ENCODE measurements around the gene CCDC102A. TPM values are rescaled to one million over a fixed set of nuclear protein-coding genes. Genes with fewer than 3 reads are reported as not detected.

Gene CCDC102A
- total RNA-seq, 1 donor: 15.1 TPM

DNA sequence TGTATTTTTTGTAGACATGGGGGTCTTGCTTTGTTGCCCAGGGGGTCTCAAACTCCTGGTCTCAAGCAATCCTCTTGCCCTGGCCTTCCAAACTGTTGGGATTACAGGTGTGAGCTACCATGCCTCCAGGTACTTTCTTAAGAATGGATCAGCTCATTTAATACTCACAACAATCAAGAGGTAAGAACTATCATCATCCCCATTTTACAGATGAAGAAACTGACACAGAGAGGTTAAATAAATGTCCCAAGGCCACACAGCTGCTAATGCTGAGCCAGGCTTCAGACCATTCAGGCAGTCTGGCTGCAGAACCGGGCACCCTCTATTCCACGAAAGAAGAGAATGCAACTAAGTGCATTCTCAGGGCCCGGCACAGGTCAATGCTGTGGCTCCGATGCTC lies 22.0 kb downstream of the CCDC102A start:
- TF ChIP-seq, protein P1, sequence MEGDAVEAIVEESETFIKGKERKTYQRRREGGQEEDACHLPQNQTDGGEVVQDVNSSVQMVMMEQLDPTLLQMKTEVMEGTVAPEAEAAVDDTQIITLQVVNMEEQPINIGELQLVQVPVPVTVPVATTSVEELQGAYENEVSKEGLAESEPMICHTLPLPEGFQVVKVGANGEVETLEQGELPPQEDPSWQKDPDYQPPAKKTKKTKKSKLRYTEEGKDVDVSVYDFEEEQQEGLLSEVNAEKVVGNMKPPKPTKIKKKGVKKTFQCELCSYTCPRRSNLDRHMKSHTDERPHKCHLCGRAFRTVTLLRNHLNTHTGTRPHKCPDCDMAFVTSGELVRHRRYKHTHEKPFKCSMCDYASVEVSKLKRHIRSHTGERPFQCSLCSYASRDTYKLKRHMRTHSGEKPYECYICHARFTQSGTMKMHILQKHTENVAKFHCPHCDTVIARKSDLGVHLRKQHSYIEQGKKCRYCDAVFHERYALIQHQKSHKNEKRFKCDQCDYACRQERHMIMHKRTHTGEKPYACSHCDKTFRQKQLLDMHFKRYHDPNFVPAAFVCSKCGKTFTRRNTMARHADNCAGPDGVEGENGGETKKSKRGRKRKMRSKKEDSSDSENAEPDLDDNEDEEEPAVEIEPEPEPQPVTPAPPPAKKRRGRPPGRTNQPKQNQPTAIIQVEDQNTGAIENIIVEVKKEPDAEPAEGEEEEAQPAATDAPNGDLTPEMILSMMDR (IDR thresholded peaks at IDR 0.05; ENCODE audit: insufficient read depth, low read depth, low read length): no peak
- no peak overlapping the region for H3K4me3 ChIP-seq (ENCODE audit: low read depth, low read length)
- DNase-seq (ENCODE audit: low read depth): no peak

DNA sequence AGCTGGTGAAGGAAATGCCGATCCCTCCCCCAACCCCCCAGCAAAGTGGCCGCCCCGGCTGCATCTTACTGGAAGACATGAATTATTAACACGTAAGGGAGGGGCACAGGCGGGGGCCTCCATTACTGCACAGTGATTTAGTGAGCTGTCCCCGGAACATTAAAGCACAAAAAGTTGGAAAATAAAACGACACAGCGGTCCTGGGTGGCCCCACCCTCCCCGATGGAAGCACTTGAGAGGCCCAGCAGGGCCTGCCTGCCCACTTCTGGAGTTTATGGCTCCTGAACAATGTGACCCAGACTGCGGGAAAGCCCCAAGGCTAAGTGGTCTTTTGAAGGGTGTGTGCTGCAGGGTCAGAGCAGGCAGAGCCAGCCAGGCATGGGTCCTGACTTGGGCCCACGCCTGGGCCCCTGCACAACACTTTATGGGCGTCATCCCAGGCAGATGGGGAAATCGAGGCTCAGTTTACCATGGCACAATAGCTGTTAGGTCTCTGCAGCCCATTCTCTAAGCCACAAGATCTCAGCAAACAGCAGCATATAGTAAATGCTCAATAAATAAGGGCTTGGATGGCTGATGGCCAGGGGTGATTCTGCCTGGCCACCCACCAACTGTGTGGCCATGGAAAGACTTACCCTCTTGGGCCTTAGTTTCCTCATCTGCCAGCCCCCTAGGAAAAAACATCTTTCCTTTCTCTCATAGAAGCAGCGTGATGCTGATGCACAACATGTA lies 22.8 kb downstream of the CCDC102A start:
- TF ChIP-seq, protein P1 (IDR thresholded peaks at IDR 0.05; ENCODE audit: insufficient read depth, low read depth, low read length): no peak
- peak; percentile 48 for DNase-seq (ENCODE audit: low read depth)
- no peak overlapping the region for H3K4me3 ChIP-seq (ENCODE audit: low read depth, low read length)

DNA sequence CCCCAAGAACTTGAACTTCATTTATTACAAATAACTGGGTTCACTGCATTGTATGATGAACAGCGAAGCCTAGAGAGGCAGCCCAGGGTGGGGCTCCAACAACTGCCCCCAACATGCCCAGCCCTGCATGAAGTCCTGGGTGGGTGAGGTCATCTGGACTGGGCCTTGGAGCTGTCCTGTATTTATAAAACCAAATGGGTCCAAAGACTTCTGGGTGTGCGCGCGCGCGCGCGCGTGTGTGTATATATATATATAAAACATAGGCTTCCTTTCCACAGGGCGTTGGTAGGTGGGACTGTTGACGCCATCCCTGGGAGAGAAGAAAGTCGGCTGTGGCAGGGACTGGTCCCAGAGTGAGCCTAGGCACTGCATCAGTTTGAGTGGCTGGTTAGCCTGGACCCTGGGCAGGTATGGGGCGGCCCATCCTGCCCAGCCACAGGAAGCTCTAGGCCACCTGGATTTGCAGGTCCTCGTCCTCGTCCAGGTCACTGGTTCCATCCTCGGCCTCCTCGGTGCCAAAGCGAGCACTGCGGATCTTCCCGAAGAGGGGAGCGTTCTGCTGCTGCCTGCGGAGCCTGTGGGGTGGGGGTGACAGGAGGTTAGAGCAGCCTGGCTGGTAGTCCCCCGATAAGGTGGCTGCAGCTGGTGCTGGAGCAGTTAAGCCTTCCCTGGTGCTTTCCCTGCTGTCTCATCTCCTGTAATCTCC lies 23.9 kb downstream of the CCDC102A start:
- TF ChIP-seq, protein P1 (IDR thresholded peaks at IDR 0.05; ENCODE audit: insufficient read depth, low read depth, low read length): no peak
- no peak for DNase-seq (ENCODE audit: low read depth)
- H3K4me3 ChIP-seq (ENCODE audit: low read depth, low read length): no peak overlapping the region

DNA sequence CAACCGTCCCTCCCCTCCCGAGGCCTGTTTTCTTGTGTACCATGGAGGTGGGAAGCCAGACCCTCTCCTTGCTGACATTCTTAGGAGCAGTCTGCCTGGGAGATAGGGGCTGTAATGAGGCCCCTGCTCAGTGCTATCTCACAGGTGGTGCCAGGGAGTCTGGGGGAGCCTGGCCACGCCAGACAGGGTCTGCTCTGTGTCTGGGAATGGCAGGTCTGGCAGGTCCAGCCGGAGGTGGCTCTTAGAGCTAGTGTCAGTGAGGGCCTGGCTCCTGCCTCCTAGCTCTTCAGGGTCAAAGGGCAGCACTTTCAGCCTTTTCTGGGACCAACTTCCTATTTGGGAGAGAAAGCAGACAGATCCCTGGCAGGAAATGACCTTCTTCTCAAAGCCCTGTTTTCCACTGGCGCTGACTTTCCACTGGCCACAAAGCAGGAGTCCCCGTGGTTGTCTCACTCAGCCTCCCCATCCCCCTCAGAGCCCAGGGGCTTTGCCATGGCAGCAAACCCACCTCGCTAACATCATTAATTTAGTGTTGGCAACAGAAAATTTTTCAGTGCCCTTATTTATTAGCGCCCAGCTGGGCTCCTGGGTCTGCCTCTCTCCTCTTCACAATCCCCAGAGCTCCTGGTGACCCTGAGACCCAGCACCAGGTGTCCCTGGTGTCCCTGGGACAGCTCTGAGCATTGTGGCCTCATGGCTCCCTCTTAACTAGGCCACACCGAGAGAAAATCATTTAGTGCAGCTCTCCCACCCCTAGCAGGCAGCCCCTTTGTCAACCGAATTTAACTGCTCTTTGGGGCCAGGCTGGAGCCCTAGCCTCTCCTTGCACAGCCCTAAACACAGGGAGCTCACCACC lies 26.1 kb downstream of the CCDC102A start:
- DNase-seq (ENCODE audit: low read depth): no peak

DNA sequence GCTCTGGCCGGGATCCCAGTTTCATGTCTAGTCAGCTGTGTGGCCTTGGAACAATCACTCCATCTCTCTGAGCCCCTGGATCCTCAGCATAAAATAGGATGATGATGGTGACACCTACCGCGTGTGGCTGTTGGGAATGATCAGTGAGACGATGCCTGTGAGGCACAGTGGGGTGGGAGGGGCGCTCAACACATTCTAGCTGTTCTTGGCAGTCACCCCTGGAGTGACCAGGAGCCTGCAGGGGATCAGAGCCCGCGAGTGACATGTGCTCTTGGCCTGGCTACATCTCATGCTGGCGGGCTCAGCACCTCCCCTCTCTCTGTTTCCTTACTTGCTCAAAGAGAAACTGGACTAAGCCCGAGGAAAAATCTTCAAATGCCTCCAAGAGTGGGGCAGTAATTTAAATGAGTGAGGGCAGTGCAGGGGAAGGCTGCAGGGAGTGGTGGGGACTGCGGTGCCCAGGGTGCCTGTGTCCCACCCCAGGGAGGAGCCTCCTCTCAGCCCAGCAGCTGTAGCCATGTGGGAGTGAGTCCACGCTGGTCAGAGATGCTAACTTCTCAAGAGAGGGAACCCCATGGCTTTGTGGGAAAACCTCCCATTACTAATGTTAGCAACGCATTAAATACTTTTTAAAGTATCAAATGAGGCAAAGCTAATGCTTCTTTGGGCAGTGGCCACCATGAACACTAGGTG lies 27.0 kb downstream of the CCDC102A start:
- DNase-seq (ENCODE audit: low read depth): no peak
- no peak overlapping the region for H3K4me3 ChIP-seq (ENCODE audit: low read depth, low read length)
- TF ChIP-seq, protein P1 (IDR thresholded peaks at IDR 0.05; ENCODE audit: insufficient read depth, low read depth, low read length): no peak

More for the DNA sequence above, 26.1 kb downstream of the CCDC102A start:
- TF ChIP-seq, protein P1 (IDR thresholded peaks at IDR 0.05; ENCODE audit: insufficient read depth, low read depth, low read length): no peak
- H3K4me3 ChIP-seq (ENCODE audit: low read depth, low read length): no peak overlapping the region

GRCh38 chr16:57508035-57508425 lies 28.3 kb downstream of the CCDC102A start:
- TF ChIP-seq, protein P1 (IDR thresholded peaks at IDR 0.05; ENCODE audit: insufficient read depth, low read depth, low read length): no peak
- no peak for DNase-seq (ENCODE audit: low read depth)
- no peak overlapping the region for H3K4me3 ChIP-seq (ENCODE audit: low read depth, low read length)
